ENCODE results near the gene CLCN4. TPM values are rescaled to one million over a fixed set of nuclear protein-coding genes. Genes with fewer than 3 reads are reported as not detected.

Gene CLCN4
- total and polyA plus RNA-seq, 10 of the 15 experiments (the other 5 are each of a cell fraction or from before 2014, with no cell fraction given) = 0.90 to 6.9 (median 2.9) TPM

- 12% methylated on average over 6 of the region's 6 CpGs for WGBS (ENCODE audit: insufficient coverage, insufficient replicate concordance, low lambda C conversion rate, missing lambda C conversion rate)
- no TSS peak for BruUV-seq (replicated peaks)
Observed at GRCh38 chrX:10286195-10286594, 129.4 kb downstream of the CLCN4 start.

More at GRCh38 chrX:10286195-10286594, 129.4 kb downstream of the CLCN4 start:
- Histone ChIP-seq H3K27me3 (replicated peaks in 1 of 2; ENCODE audit: control insufficient read depth in 2 of 2, insufficient read depth in 2 of 2, low read length in 1 of 2) (no peaks in the 10 kb centered on the region; a peak in 1 of 4 replicates), H3K27ac (ENCODE audit: control insufficient read depth, insufficient read depth) (no peak overlapping the region), H2AFZ (ENCODE audit: control insufficient read depth, low read depth, low read length) (no peak overlapping the region), H3K79me2 (ENCODE audit: control insufficient read depth, insufficient read depth, low read length) (no peaks in the 10 kb centered on the region), H3K4me2 (ENCODE audit: control insufficient read depth, insufficient read depth) (no peak overlapping the region), H4K20me1 (ENCODE audit: control insufficient read depth, insufficient read depth) (no peaks in the 10 kb centered on the region), H3K4me3 (no peak overlapping the region), H3K4me1 (ENCODE audit: control insufficient read depth, insufficient read depth, low read length) (no peaks in the 10 kb centered on the region), H3K9ac (ENCODE audit: control insufficient read depth, insufficient read depth, low read length) (no peak overlapping the region), H3K36me3 (ENCODE audit: control insufficient read depth in 2 of 2, insufficient read depth in 2 of 2, low read length in 1 of 2) (no peaks in the 10 kb centered on the region), H3K9me3 (replicated peaks; ENCODE audit: control insufficient read depth, insufficient read depth, low read length) (no peaks in the 10 kb centered on the region)
- DNase-seq (ENCODE audit: low read depth, low spot score) = no peak
- ChIA-PET POLR2A (no interaction called here), RAD21 (ENCODE audit: unreplicated experiment) (no interaction called here), CTCF (no interaction called here), SMC1A (ENCODE audit: uncharacterized antibody, unreplicated experiment) (no interaction called here)
- TF ChIP-seq MEF2A (IDR thresholded peaks at IDR 0.05; ENCODE audit: insufficient read depth, low read depth, low read length) = no peak
- TF ChIP-seq SIX5 (IDR thresholded peaks at IDR 0.05; ENCODE audit: low read depth, low read length, severe bottlenecking) = no peak
- no peak for TF ChIP-seq CEBPZ (IDR thresholded peaks at IDR 0.05; ENCODE audit: low read depth, low read length)
- TF ChIP-seq TBL1XR1 (IDR thresholded peaks at IDR 0.05; ENCODE audit: low read depth, low read length) = no peak
- no peak for TF ChIP-seq E2F4 (IDR thresholded peaks at IDR 0.05; ENCODE audit: low read depth, low read length)
- no peak for TF ChIP-seq ZNF274 (IDR thresholded peaks at IDR 0.05; ENCODE audit: insufficient read depth, insufficient read length)
- no peak for TF ChIP-seq WRNIP1 (IDR thresholded peaks at IDR 0.05; ENCODE audit: borderline replicate concordance, low read depth, low read length)
- no peak for TF ChIP-seq RELB (IDR thresholded peaks at IDR 0.05; ENCODE audit: low read depth)
- TF ChIP-seq POLR2A (IDR thresholded peaks at IDR 0.05; ENCODE audit: low read depth, low read length) = no peak
- TF ChIP-seq POU2F2 (IDR thresholded peaks at IDR 0.05; ENCODE audit: borderline replicate concordance, low read depth, low read length) = no peak
- TF ChIP-seq ZNF384 (IDR thresholded peaks at IDR 0.05; ENCODE audit: borderline replicate concordance, low read depth, low read length) = no peak
- TF ChIP-seq ETV6 (conservative IDR thresholded peaks at IDR 0.05 in 1 of 2, IDR thresholded peaks at IDR 0.05 in 1 of 2; ENCODE audit: borderline replicate concordance in 1 of 2, low read depth in 1 of 2) = no peak
- no peak for TF ChIP-seq REST (IDR thresholded peaks at IDR 0.05; ENCODE audit: low read depth, low read length)
- no peak for TF ChIP-seq ATF7 (IDR thresholded peaks at IDR 0.05; ENCODE audit: low read depth)
- in situ Hi-C loops (cut with MboI) (no loop called here), intact Hi-C loops (cut with micrococcal nuclease; ENCODE audit: unreplicated experiment) (no loop called here)
- no peak for ATAC-seq
- FAIRE-seq = no peak

Data from GM12878 (cell line).